Right renal cortex interstitium (tissue), 3 donors: ENCODE results near the gene OR1D2. TPM values are rescaled to one million over a fixed set of nuclear protein-coding genes. Genes with fewer than 3 reads are reported as not detected.
"Not testable (repeated sequence)": the region's sequence is repeated elsewhere in the genome, so short reads cannot be mapped to it uniquely, and the experiment has no call there.

Source experiments
- DNase-seq, 3 donors: peaks; one replicate each; pipeline ENCODE4 v3.0.0-alpha.2; 2013; ENCODE audit warnings: low read depth in 3 of 3, low spot score in 2 of 3
- polyA plus RNA-seq, 3 donors: library from polyadenylated mRNA; unstranded; fragments of 120-200 nt; gene quantifications; one replicate each; pipeline ENCODE4 v1.2.1, GENCODE V29; 2013; ENCODE audit not compliant: insufficient read length in 3 of 3

Gene OR1D2
- polyA plus RNA-seq, result under 1 TPM in 1 of 3 donors, not detected in 2; 0.06 TPM

DNA sequence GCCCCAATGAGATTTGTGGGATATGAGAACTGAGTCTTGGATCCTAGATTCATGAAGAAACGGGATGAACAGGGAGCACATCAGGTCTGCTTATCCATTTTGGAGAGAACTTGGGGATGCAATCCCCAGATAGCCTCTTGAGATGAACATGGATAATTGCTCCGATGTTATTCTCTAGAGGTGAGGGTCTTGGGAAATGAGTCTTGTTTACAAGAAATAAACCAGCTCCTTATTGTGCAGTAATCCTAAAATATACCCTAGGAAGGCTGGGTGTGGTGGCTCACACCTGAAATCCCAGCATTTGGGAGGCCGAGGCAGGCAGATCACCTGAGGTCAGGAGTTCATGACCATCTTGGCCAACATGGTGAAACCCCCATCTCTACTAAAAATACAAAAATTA is at the start of gene OR1D2:
TSS of gene OR1D2 (minus strand) at position 101 of the 400 bp plus-strand sequence. CDS start 11,426 bp downstream, outside the sequence.
- DNase-seq, result no peak

- DNase-seq, result not testable (repeated sequence)
Measured at GRCh38 chr17:3137494-3137893, 33.3 kb upstream of the OR1D2 start.

DNA sequence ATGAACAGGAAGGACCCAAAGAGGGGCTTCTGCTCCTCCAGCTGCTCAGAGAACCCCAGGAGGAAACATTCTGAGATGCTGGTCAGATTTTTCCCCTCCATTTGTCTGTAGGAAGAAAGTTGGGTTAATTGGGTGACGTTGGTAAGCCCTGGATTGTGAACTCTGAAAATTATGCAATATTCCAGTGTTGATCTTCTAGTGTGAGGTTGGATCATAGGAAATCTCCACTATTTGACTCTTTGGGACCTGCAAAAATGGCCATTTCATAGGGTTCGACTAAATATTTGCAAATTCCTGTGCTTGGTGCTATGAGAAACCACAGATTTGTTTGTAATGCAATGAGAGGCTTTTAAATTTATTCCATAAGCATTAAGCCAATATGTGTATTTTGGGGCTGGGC is 23.2 kb upstream of the OR1D2 start, which contains the start of gene OR1G1:
TSS of gene OR1G1 (minus strand) at position 101 of the 400 bp plus-strand sequence. CDS start at position 101, 0 bp downstream.
- DNase-seq, result no peak

GRCh38 chr17:3073850-3074249 is 30.4 kb downstream of the OR1D2 start:
- not testable (repeated sequence) for DNase-seq

DNA sequence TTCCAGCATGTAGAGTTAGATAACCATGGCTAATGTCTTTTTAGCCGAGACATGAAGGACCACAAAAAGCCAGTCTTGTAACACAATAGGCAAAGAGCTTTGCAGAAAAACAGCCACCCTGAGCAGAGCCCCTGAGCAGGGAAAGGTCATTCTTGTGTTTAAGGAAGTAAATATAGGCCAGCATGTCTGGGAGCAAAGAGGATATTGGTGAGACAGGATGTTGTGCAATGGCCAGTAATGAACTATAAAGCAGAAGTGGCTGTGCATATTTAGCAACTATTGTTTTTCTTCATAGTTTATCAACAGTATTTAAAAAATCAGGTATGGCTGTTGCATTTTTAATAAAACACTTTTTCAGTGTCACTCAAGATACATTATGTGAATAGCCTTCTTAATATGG is 39.0 kb downstream of the OR1D2 start:
- DNase-seq, result not testable (repeated sequence)

- DNase-seq, result not testable (repeated sequence)
Measured at GRCh38 chr17:3063507-3063906, 40.7 kb downstream of the OR1D2 start, which contains the start of gene OR1D5. Gene OR1D5, minus strand, starts transcription at chr17:3063607. Its CDS starts 0 bp downstream, at chr17:3063607.

GRCh38 chr17:3062824-3063377 is 41.3 kb downstream of the OR1D2 start:
- DNase-seq, result not testable (repeated sequence)

- DNase-seq, result not testable (repeated sequence)
Measured at GRCh38 chr17:3054868-3055267, 49.4 kb downstream of the OR1D2 start.

- no peak for DNase-seq
Measured at GRCh38 chr17:3049705-3050295, 54.4 kb downstream of the OR1D2 start.

DNA sequence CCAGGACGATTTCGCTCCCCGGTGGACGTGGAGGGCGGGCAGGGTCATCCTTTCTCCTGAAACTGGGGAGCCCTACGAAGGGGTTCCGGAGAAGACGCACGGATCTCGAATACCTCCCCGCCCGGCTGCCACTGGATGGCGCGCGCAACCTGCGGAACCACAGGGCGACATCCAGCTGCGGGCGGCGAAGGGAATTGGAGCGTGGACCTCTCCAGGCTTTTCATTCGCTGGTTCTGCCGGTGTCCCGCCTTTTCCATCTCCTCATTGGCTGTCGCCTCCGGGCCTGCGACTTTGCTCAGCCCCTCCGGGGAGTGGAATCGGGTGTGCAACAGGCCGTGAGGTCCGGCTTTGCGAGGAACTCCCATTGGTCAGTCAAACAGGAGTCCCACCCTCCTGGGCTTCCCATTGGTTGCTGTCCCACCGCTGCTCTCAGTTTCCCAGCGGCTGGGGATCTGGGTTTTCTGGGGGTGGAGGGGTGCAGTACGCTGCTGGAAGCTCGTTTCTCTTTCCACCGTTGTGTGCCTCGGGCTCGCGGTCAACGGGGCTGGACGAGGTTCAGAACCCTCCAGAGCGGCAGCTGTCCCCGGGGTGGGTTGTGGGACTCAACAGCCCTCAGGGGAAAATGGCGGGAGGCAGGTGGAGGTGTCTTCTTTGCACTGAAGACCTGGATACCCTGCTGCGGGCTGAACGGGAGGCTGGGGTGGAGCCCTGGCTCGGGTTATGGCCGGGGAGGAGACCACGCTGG is 55.3 kb downstream of the OR1D2 start:
- DNase-seq, result peak; percentile 81 to 96 (median 84)

DNA sequence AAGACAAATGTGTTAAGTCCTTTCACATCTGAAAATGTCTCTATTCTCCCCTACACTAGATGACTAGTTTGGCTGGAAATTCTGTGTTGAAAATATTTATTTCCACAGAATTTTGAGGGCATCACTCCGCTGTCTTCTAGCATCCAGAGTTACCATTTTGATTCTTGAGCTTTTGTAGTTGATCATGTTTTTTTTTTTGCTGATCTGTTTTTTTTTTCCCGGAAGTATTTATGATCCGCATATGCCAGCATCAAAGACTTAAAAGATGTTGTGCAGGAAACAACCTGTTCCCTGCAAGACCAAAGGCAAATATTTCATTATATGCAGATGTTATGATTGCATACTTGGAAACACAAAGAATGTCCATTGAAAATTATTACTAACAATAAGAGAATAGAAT is 57.5 kb downstream of the OR1D2 start:
- DNase-seq, result no peak

- no peak for DNase-seq
Measured at GRCh38 chr17:3043737-3044365, 60.4 kb downstream of the OR1D2 start.

DNA sequence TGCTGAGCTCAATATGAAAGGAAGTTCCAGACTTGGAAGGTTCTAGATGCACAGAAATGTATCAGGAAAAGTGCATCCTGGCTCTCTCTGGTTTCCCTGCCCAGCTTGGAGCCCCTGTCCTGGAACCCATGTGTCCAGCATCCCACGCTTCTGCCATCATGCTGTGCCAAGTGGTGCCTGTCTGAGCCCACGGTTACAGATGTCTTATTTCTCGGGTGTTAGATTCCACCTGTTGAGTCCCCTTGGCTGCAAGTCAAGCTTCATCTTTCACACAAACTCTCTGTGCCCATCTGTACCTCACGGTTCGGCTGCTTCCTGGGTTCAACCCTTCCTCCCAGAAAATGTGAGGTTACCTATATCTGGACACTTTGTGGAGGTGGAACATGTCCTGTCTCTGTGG is 63.3 kb downstream of the OR1D2 start:
- DNase-seq, result no peak

- DNase-seq, result no peak
Measured at GRCh38 chr17:3039736-3040135, 64.5 kb downstream of the OR1D2 start.

DNA sequence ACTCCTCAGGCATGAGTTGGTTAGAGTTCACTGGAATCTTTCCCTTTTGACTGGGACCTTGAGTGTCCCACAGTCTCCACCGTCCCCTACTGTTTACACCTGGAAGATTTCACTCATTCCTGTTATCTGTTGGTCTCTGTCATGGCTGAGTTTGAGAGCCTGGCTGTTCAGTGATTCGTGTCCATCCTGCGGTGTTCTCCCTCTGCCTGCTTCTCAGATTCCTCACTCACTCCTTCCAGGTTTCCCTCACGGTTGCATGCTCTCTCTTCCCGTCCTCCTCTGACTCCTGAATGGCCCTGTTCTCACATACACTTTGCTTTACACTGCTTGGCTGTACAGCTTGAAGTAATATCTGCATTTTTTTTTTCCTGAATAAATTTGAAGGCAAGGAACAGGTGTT is 65.3 kb downstream of the OR1D2 start:
- peak in 1 of 3 donors; percentile 7 for DNase-seq

Other genes starting within 250 kb of the OR1D2 start
- gene OR1D5, start 40.8 kb downstream of the OR1D2 start, polyA plus RNA-seq, result not detected
- gene OR1G1, start 23.1 kb upstream of the OR1D2 start, polyA plus RNA-seq, result not detected
- gene OR1A2, start 93.1 kb upstream of the OR1D2 start, polyA plus RNA-seq, result not detected
- gene OR1A1, start 103.2 kb upstream of the OR1D2 start, polyA plus RNA-seq, result not detected
- under 1 TPM in 2 of 3 donors, not detected in 1; 0.15 to 0.21 TPM for gene OR3A1, start 193.9 kb upstream of the OR1D2 start, polyA plus RNA-seq